H7 (cell line): ENCODE results near the gene RBBP9. TPM values are rescaled to one million over a fixed set of nuclear protein-coding genes. Genes with fewer than 3 reads are reported as not detected.
A peak's percentile ranks its signal among the peaks of the same experiment; 100 is the strongest.
"Not testable (repeated sequence)": the region's sequence is repeated elsewhere in the genome, so short reads cannot be mapped to it uniquely, and the experiment has no call there.

Experiments
- DNase-seq: peaks from one replicate; pipeline ENCODE4 v3.0.0; 2012
- H3K27me3 ChIP-seq: 2 replicates; pipeline ENCODE4 v1.6.0; 2011; ENCODE audit warnings: mild to moderate bottlenecking, low read length; ENCODE audit not compliant: control insufficient read depth, insufficient read depth
- H3K36me3 ChIP-seq: replicated peaks from 2 replicates; pipeline ENCODE4 v1.5.1; 2011; ENCODE audit warnings: low read length; ENCODE audit not compliant: control insufficient read depth, insufficient read depth
- H3K4me3 ChIP-seq: 2 replicates; pipeline ENCODE4 v1.5.1; 2011; ENCODE audit warnings: low read depth, mild to moderate bottlenecking, control low read depth, low read length, moderate library complexity; ENCODE audit not compliant: insufficient read depth
- total RNA-seq: library from RNA; depleted of rRNA; stranded (reverse); fragments of >200 nt; shearing (Covaris generic); gene quantifications from 2 replicates; pipeline ENCODE4 v1.2.3, GENCODE V29; 2014; rRNA removed

Gene RBBP9
- total RNA-seq: 17.0 and 24.7 TPM in 2 replicates

GRCh38 chr20:18496740-18497592 lies at the start of gene RBBP9:
Gene RBBP9 (minus strand): TSS chr20:18497225. CDS start chr20:18497167, 58 bp downstream.
- peak; percentile 92 for DNase-seq
- H3K27me3 ChIP-seq: no peaks in the 10 kb centered on the region
- H3K4me3 ChIP-seq: peak within 1 kb of the TSS; percentile 93
- peaks cover 4% of the 10 kb centered on the region; the same call in 1 of the 2 replicates for H3K36me3 ChIP-seq

GRCh38 chr20:18545566-18545965 lies 48.5 kb upstream of the RBBP9 start:
- Histone ChIP-seq H3K27me3 (no peaks in the 10 kb centered on the region), H3K36me3 (peaks cover 31% of the 10 kb centered on the region), H3K4me3 (no peak overlapping the region)
- no peak for DNase-seq

GRCh38 chr20:18543932-18544331 lies 46.9 kb upstream of the RBBP9 start:
- no peak for DNase-seq
- Histone ChIP-seq H3K4me3 (no peak overlapping the region), H3K36me3 (peaks cover 31% of the 10 kb centered on the region), H3K27me3 (no peaks in the 10 kb centered on the region)

GRCh38 chr20:18543216-18543615 lies 46.2 kb upstream of the RBBP9 start:
- H3K36me3 ChIP-seq: peaks cover 31% of the 10 kb centered on the region

GRCh38 chr20:18541741-18542140 lies 44.7 kb upstream of the RBBP9 start:
- DNase-seq: no peak
- Histone ChIP-seq H3K36me3 (peaks cover 23% of the 10 kb centered on the region), H3K27me3 (no peaks in the 10 kb centered on the region), H3K4me3 (no peak overlapping the region)

More at GRCh38 chr20:18543216-18543615, 46.2 kb upstream of the RBBP9 start:
- H3K27me3 ChIP-seq: no peaks in the 10 kb centered on the region
- no peak for DNase-seq
- H3K4me3 ChIP-seq: no peak overlapping the region

- Histone ChIP-seq H3K4me3 (no peak overlapping the region), H3K36me3 (peaks cover 25% of the 10 kb centered on the region), H3K27me3 (no peaks in the 10 kb centered on the region)
- DNase-seq: no peak
Observed at GRCh38 chr20:18537651-18538050, 40.6 kb upstream of the RBBP9 start.

GRCh38 chr20:18533978-18534644 lies 37.1 kb upstream of the RBBP9 start:
- Histone ChIP-seq H3K27me3 (no peaks in the 10 kb centered on the region), H3K36me3 (peaks cover 28% of the 10 kb centered on the region), H3K4me3 (no peak overlapping the region)
- no peak for DNase-seq

GRCh38 chr20:18533491-18533890 lies 36.5 kb upstream of the RBBP9 start:
- DNase-seq: no peak
- Histone ChIP-seq H3K4me3 (no peak overlapping the region), H3K36me3 (peaks cover 30% of the 10 kb centered on the region), H3K27me3 (no peaks in the 10 kb centered on the region)

GRCh38 chr20:18532626-18533025 lies 35.6 kb upstream of the RBBP9 start:
- Histone ChIP-seq H3K4me3 (no peak overlapping the region), H3K27me3 (no peaks in the 10 kb centered on the region), H3K36me3 (peaks cover 39% of the 10 kb centered on the region)
- DNase-seq: no peak

GRCh38 chr20:18529041-18529440 lies 32.0 kb upstream of the RBBP9 start:
- no peak for DNase-seq
- Histone ChIP-seq H3K36me3 (peaks cover 54% of the 10 kb centered on the region), H3K4me3 (no peak overlapping the region), H3K27me3 (no peaks in the 10 kb centered on the region)

GRCh38 chr20:18527836-18528235 lies 30.8 kb upstream of the RBBP9 start:
- Histone ChIP-seq H3K4me3 (no peak overlapping the region), H3K27me3 (no peaks in the 10 kb centered on the region), H3K36me3 (peaks cover 46% of the 10 kb centered on the region)
- no peak for DNase-seq

- Histone ChIP-seq H3K27me3 (no peaks in the 10 kb centered on the region), H3K36me3 (peaks cover 41% of the 10 kb centered on the region)
- DNase-seq: no peak
Observed at GRCh38 chr20:18527339-18527738, 30.3 kb upstream of the RBBP9 start.

GRCh38 chr20:18526761-18527160 lies 29.7 kb upstream of the RBBP9 start:
- not testable (repeated sequence) for H3K4me3 ChIP-seq, H3K27me3 ChIP-seq, DNase-seq
- peaks cover 41% of the 10 kb centered on the region for H3K36me3 ChIP-seq

More at GRCh38 chr20:18527339-18527738, 30.3 kb upstream of the RBBP9 start:
- no peak overlapping the region for H3K4me3 ChIP-seq

- no peak for DNase-seq
- H3K27me3 ChIP-seq: no peaks in the 10 kb centered on the region
- H3K36me3 ChIP-seq: peaks cover 36% of the 10 kb centered on the region
- no peak overlapping the region for H3K4me3 ChIP-seq
Observed at GRCh38 chr20:18524646-18525045, 27.6 kb upstream of the RBBP9 start.

- DNase-seq: no peak
- H3K4me3 ChIP-seq: no peak overlapping the region
- H3K36me3 ChIP-seq: peaks cover 27% of the 10 kb centered on the region
- no peaks in the 10 kb centered on the region for H3K27me3 ChIP-seq
Observed at GRCh38 chr20:18523066-18523465, 26.0 kb upstream of the RBBP9 start.
